ENCODE measurements around the gene ACTRT2. TPM values are rescaled to one million over a fixed set of nuclear protein-coding genes. Genes with fewer than 3 reads are reported as not detected.

The ACTRT2 gene
- total and polyA plus RNA-seq, 3 donors from 2014 or later = 64.2 to 183 (median 143) TPM

DNA sequence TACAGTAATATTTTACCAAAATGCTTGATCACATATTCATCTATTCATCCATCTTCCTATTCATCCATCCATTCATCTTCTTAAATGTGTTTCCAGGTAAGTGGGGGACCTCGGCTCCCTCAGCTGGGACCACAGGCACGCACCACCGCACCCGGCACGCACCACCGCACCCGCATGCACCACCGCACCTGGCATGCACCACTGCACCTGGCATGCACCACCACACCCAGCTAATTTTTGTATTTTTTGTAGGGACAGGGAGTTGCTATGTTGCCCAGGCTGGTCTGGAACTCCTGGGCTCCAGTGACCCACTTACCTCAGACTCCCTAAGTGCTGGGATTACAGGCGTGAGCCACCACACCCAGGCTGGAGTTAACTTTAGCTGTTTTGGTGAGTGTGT, 21.2 kb downstream of the ACTRT2 start:
- H3K36me3 ChIP-seq (ENCODE audit: low read depth, missing control alignments) = no peaks in the 10 kb centered on the region
- no peak overlapping the region for H3K27ac ChIP-seq
- no peaks in the 10 kb centered on the region for H3K9me3 ChIP-seq
- no peak overlapping the region for H3K4me3 ChIP-seq
- H3K27me3 ChIP-seq = no peaks in the 10 kb centered on the region
- WGBS, 2 donors = 91 to 94% methylated on average over 9 of the region's 9 CpGs
- intact Hi-C loops (cut with DNase I; ENCODE audit: low total_unique reads) = no loop called here
- TF ChIP-seq, protein P1, sequence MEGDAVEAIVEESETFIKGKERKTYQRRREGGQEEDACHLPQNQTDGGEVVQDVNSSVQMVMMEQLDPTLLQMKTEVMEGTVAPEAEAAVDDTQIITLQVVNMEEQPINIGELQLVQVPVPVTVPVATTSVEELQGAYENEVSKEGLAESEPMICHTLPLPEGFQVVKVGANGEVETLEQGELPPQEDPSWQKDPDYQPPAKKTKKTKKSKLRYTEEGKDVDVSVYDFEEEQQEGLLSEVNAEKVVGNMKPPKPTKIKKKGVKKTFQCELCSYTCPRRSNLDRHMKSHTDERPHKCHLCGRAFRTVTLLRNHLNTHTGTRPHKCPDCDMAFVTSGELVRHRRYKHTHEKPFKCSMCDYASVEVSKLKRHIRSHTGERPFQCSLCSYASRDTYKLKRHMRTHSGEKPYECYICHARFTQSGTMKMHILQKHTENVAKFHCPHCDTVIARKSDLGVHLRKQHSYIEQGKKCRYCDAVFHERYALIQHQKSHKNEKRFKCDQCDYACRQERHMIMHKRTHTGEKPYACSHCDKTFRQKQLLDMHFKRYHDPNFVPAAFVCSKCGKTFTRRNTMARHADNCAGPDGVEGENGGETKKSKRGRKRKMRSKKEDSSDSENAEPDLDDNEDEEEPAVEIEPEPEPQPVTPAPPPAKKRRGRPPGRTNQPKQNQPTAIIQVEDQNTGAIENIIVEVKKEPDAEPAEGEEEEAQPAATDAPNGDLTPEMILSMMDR (IDR thresholded peaks at IDR 0.05) = no peak
- no peak for TF ChIP-seq POLR2A (IDR thresholded peaks at IDR 0.05)
- DNase-seq = no peak
- H3K4me1 ChIP-seq = peaks cover 5% of the 10 kb centered on the region

DNA sequence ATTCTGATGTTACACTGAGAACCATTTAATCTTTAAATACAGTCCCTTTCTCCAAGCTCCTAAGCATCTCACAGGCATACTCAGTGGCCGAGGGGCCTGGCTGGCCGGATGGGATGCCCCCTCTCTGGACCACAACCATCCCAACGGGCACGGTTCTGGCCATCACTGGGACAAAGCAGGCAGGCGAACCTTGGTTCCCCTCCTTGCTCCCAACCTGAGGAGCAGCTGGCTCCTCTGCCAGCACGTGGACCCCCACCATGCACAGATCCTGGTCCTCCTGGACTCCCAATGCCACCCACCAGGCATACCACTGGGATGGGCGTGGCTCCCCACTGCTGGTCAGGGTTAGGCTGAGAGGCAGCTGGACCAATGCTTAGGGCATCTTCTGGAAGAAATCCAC, 27.9 kb downstream of the ACTRT2 start:
- Histone ChIP-seq H3K36me3 (ENCODE audit: low read depth, missing control alignments) (no peaks in the 10 kb centered on the region), H3K27ac (no peak overlapping the region), H3K4me1 (no peaks in the 10 kb centered on the region), H3K9me3 (no peaks in the 10 kb centered on the region), H3K4me3 (no peak overlapping the region), H3K27me3 (no peaks in the 10 kb centered on the region)
- no peak for DNase-seq
- intact Hi-C loops (cut with DNase I; ENCODE audit: low total_unique reads) = no loop called here
- TF ChIP-seq, protein P1 (IDR thresholded peaks at IDR 0.05) = no peak
- no peak for TF ChIP-seq POLR2A (IDR thresholded peaks at IDR 0.05)
- WGBS, 2 donors = 74 to 87% methylated on average over 7 of the region's 7 CpGs

DNA sequence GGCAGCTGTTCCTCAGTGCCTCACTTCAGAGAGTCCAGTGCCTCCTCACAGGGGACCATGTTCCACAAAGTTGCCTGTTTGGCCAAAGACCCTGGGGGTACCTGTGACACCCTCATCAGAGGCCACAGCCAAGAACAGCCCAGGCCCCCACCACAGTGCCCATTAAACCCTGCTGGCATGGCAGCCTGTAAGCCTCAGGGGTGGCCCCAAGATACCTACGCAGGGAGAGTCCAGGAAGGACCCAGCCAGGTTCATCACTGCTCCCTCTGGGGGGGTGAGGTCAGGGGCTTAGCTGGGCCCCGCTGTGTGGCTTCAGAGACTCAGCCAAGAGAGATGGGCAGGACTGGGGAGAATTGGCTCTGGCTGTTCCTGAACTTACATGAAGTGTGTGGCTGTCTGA, 28.6 kb downstream of the ACTRT2 start:
- TF ChIP-seq, protein P1 (IDR thresholded peaks at IDR 0.05) = no peak
- TF ChIP-seq POLR2A (IDR thresholded peaks at IDR 0.05) = no peak
- H3K4me3 ChIP-seq = no peak overlapping the region
- peak; percentile 4 for DNase-seq
- no peaks in the 10 kb centered on the region for H3K36me3 ChIP-seq (ENCODE audit: low read depth, missing control alignments)
- intact Hi-C loops (cut with DNase I; ENCODE audit: low total_unique reads) = no loop called here
- no peaks in the 10 kb centered on the region for H3K4me1 ChIP-seq
- no peaks in the 10 kb centered on the region for H3K27me3 ChIP-seq
- no peak overlapping the region for H3K27ac ChIP-seq
- 89% methylated on average over 2 of the region's 2 CpGs; no CpG with 5 or more reads in 1 of the 2 donors for WGBS, 2 donors
- no peaks in the 10 kb centered on the region for H3K9me3 ChIP-seq

DNA sequence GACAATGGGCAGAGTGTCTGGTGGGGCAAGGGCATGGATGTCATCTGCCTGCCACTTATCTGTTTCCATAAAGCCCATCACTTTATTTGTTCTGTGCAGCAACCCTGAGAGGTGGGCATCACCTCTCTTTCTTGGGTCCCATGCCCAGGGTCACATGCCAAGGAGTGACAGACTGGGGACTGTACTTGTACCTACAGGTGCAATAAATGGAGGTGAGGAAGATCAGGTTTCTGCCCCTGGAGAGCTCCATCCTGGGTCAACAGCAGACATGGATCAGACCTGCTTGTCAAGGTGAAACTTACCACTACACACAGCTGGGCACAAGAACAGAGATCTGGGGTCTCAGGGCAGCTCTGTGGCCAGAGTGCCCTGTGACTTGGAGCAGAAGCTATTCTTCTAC, 29.3 kb downstream of the ACTRT2 start:
- Histone ChIP-seq H3K4me1 (no peaks in the 10 kb centered on the region), H3K9me3 (no peaks in the 10 kb centered on the region), H3K4me3 (no peak overlapping the region), H3K27ac (no peak overlapping the region), H3K27me3 (no peaks in the 10 kb centered on the region), H3K36me3 (ENCODE audit: low read depth, missing control alignments) (no peaks in the 10 kb centered on the region)
- TF ChIP-seq POLR2A (IDR thresholded peaks at IDR 0.05) = no peak
- TF ChIP-seq, protein P1 (IDR thresholded peaks at IDR 0.05) = no peak
- no peak for DNase-seq
- intact Hi-C loops (cut with DNase I; ENCODE audit: low total_unique reads) = no loop called here
